IPS-18c (cell line): ENCODE measurements around the gene CLEC14A.

Experiments used
- H3K4me3 ChIP-seq: 2 replicates; pipeline ENCODE4 v1.7.0; 2013; ENCODE audit warnings: low read depth, mild to moderate bottlenecking, low read length, moderate library complexity; ENCODE audit not compliant: insufficient read depth
- H3K9me3 ChIP-seq: one replicate; pipeline ENCODE4 v1.6.1; 2013; ENCODE audit warnings: mild to moderate bottlenecking, low read length, moderate library complexity; ENCODE audit not compliant: control insufficient read depth, insufficient read depth

CLEC14A gene

GRCh38 chr14:38255673-38256532 lies at the start of gene CLEC14A:
CLEC14A (minus strand) TSS chr14:38256093; CDS start chr14:38256022, 71 bp downstream.
- H3K9me3 ChIP-seq, result no peaks in the 10 kb centered on the region
- H3K4me3 ChIP-seq, result peak within 1 kb of the TSS; percentile 63

- no peak overlapping the region for H3K4me3 ChIP-seq
- no peaks in the 10 kb centered on the region for H3K9me3 ChIP-seq
Measured at GRCh38 chr14:38302966-38303365, 47.1 kb upstream of the CLEC14A start.

GRCh38 chr14:38302034-38302433 lies 46.1 kb upstream of the CLEC14A start:
- no peaks in the 10 kb centered on the region for H3K9me3 ChIP-seq
- H3K4me3 ChIP-seq, result no peak overlapping the region

- H3K9me3 ChIP-seq, result no peaks in the 10 kb centered on the region
- no peak overlapping the region for H3K4me3 ChIP-seq
Measured at GRCh38 chr14:38297681-38298080, 41.8 kb upstream of the CLEC14A start.

- no peak overlapping the region for H3K4me3 ChIP-seq
- H3K9me3 ChIP-seq, result no peaks in the 10 kb centered on the region
Measured at GRCh38 chr14:38291681-38292467, 36.0 kb upstream of the CLEC14A start.

GRCh38 chr14:38290601-38291188 lies 34.8 kb upstream of the CLEC14A start:
- no peak overlapping the region for H3K4me3 ChIP-seq
- no peaks in the 10 kb centered on the region for H3K9me3 ChIP-seq

GRCh38 chr14:38286452-38286851 lies 30.6 kb upstream of the CLEC14A start:
- Histone ChIP-seq H3K4me3 (no peak overlapping the region), H3K9me3 (no peaks in the 10 kb centered on the region)

GRCh38 chr14:38285962-38286361 lies 30.1 kb upstream of the CLEC14A start:
- no peak overlapping the region for H3K4me3 ChIP-seq
- H3K9me3 ChIP-seq, result no peaks in the 10 kb centered on the region

GRCh38 chr14:38282936-38283335 lies 27.0 kb upstream of the CLEC14A start:
- H3K4me3 ChIP-seq, result no peak overlapping the region

GRCh38 chr14:38280081-38280480 lies 24.2 kb upstream of the CLEC14A start:
- H3K9me3 ChIP-seq, result no peaks in the 10 kb centered on the region

More at GRCh38 chr14:38282936-38283335, 27.0 kb upstream of the CLEC14A start:
- H3K9me3 ChIP-seq, result no peaks in the 10 kb centered on the region

GRCh38 chr14:38279572-38279971 lies 23.7 kb upstream of the CLEC14A start:
- Histone ChIP-seq H3K4me3 (no peak overlapping the region), H3K9me3 (no peaks in the 10 kb centered on the region)

More at GRCh38 chr14:38280081-38280480, 24.2 kb upstream of the CLEC14A start:
- H3K4me3 ChIP-seq, result no peak overlapping the region

GRCh38 chr14:38278035-38278434 lies 22.1 kb upstream of the CLEC14A start:
- Histone ChIP-seq H3K9me3 (no peaks in the 10 kb centered on the region), H3K4me3 (no peak overlapping the region)

- no peaks in the 10 kb centered on the region for H3K9me3 ChIP-seq
- no peak overlapping the region for H3K4me3 ChIP-seq
Measured at GRCh38 chr14:38262844-38263243, 7.0 kb upstream of the CLEC14A start.

- H3K4me3 ChIP-seq, result no peak overlapping the region
- no peaks in the 10 kb centered on the region for H3K9me3 ChIP-seq
Measured at GRCh38 chr14:38261620-38262019, 5.7 kb upstream of the CLEC14A start.

GRCh38 chr14:38257507-38257906 lies 1.6 kb upstream of the CLEC14A start:
- no peaks in the 10 kb centered on the region for H3K9me3 ChIP-seq
- H3K4me3 ChIP-seq, result no peak overlapping the region

GRCh38 chr14:38256533-38256840 lies 594 bp upstream of the CLEC14A start:
- no peaks in the 10 kb centered on the region for H3K9me3 ChIP-seq
- peak overlapping the region; percentile 63; the same call in 1 of the 2 replicates for H3K4me3 ChIP-seq

GRCh38 chr14:38255408-38255672 lies 553 bp downstream of the CLEC14A start:
- H3K4me3 ChIP-seq, result peak overlapping the region; percentile 63

More at GRCh38 chr14:38255408-38255672, 553 bp downstream of the CLEC14A start:
- H3K9me3 ChIP-seq, result no peaks in the 10 kb centered on the region
